DMS 273 treated with DMSO at 0.1 percent for 48 hours (cell line): ENCODE results near the gene MROH2B.

Experiments used
- DNase-seq: peaks from one replicate; lab custom pipeline; 2025; lab: John Stamatoyannopoulos, UW

The MROH2B gene

GRCh38 chr5:41071242-41071641 is at the start of gene MROH2B:
Gene MROH2B (minus strand): TSS chr5:41071342. CDS start chr5:41070852, 490 bp downstream.
- DNase-seq, result no peak

GRCh38 chr5:41120600-41120999 is 49.5 kb upstream of the MROH2B start:
- DNase-seq, result no peak

- DNase-seq, result no peak
Observed at GRCh38 chr5:41118177-41118576, 47.0 kb upstream of the MROH2B start.

- no peak for DNase-seq
Observed at GRCh38 chr5:41115281-41115680, 44.1 kb upstream of the MROH2B start.

- DNase-seq, result no peak
Observed at GRCh38 chr5:41112486-41113455, 41.6 kb upstream of the MROH2B start.

DNA sequence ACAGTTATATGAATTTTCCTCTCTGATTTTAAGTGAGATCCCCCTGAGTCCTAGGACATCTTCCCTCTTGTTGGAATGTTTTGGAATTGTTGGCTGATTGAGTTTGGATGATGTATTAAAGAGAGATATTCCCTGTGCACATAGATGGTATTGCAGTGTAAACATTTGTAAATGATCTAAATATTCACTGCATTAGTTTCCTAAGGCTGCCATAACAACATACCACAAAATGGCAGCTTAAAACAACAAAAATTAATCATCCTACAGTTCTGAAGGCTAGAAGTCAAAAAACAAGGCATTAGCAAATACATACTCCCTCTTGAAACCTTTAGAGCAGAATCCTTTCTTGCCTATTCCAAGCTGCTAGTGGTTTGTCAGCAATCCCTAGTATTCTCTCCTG is 38.0 kb upstream of the MROH2B start:
- DNase-seq, result no peak

DNA sequence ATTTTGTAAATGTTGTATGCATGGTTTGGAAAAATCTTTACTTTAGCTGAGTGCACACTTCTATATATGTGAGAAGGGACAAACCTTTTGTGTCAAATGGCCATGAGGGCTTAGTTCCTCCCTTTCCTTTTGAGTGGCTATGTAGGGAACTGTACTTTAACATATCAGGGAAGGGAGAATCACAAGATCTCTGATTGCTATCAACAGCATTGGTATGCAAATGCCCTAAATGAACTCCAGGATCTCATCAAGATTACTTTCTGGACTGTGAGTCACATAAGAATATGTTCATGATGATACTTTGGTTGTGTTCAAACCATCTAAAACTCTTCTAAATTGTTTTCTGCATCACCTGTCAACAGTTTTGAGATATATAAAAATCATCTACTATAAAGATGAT is 31.2 kb upstream of the MROH2B start:
- no peak for DNase-seq

DNA sequence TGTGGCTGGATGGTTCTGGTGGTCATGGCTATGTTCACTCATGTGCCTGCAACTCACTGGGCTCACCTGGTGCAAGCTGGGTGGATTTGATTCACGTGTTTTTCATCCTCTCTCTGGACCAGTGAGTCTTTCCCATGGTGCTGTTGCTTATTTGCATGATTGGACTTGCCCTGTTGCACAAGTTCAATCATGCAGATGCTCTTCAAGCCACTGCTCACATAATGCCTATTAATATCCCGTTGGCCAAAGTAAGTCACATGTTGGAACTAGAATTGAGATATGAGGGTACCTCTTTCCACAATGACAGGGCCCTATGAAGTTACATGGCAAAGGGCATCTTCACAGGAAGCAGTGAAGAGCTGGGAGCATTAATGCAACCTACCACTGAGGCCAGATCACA is 26.5 kb upstream of the MROH2B start:
- DNase-seq, result no peak

DNA sequence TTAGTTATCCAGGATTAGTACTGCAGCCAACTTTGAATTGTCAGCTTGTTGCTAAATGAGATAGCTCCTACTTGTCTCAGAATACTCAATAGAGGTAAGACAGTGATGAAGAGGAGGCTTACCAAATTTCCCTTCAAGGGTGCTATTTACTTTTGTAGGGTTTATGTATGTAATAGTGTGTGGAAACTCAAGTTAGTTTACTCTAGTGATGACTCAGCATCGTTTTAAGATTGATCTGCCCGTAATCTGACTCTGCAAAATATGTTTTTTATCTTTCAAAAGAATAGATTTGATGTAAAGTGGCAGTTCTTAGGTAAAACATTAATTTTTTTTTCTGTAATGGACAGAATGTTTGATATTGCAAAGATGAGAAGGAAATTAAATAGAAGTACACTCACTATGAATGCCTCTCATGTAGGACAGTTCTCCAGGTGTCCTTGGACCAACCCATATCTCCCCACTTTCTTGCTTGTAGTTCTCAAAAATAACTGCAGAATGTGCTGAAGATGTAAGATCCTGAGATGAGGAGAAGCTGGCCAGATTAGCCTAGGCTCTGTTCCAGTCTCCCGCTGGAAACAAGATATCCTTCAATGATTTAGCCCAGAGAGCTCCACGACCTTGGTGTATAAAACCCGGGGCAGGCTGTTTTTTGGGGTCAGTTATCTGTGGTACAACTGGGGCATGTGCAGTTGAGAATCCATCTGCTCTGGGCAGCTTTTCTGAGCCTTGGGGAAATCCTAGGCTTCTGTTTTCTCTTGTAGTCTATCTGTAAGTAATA is 24.4 kb upstream of the MROH2B start:
- no peak for DNase-seq

- DNase-seq, result no peak
Observed at GRCh38 chr5:41094871-41095270, 23.7 kb upstream of the MROH2B start.

DNA sequence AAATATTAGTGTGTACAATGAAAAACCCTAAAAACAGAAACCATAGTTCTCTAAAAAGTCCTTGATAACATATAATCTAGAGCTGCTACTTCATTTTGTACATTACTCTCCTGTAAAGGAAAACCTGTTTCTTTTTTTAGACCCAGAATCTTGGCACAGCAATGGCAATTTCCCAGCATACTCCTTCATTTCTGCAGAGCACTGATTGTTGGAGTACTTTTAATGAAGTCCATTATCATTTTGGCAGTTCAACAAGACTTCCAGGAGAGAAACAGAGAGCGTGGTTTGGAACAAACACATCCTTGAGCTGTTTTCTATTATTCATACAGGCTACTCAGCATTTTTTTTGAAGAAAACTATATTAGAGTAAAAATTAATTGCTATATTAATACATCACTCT is 22.7 kb upstream of the MROH2B start:
- no peak for DNase-seq

DNA sequence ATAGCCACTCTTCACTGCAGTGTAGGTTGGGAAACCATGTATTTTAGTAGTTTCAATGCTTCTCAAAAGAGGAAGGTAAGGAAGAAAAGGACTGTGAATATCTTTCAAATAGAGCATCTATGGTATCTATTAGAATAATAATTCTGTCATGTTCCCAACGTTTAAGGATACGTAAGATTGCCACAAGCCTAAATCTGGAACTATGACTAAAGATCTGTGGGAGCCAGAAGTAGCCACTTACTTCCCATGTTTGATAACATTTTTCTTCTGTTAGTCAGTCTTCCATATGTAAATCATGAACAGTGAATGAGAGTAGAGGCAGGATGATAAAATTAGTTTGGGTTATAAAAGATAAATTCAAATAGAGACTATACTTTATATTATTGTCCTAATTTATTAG is 16.3 kb upstream of the MROH2B start:
- DNase-seq, result no peak

GRCh38 chr5:41083306-41083705 is 12.2 kb upstream of the MROH2B start:
- no peak for DNase-seq

DNA sequence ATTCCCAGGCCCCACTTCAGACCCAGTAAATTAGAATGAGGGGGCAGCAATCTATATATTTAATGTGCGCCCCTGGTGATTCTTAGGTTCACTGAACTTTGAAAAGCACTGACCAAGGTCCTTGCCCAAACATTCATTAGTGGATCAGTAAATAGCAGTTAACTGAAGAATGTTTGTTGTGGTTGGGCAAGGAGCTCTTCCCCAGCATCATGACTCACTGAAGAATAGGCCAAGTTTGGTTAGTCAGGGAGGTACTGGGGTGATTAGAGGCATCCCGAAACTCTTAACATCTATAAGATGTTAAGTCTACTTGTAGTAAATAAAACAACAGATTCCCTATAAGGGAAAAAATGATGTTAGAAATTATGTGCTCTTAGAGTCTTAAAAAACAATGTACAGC is 833 bp upstream of the MROH2B start:
- no peak for DNase-seq

- no peak for DNase-seq
Observed at GRCh38 chr5:41067714-41068568, 3.2 kb downstream of the MROH2B start.

GRCh38 chr5:41065691-41066335 is 5.3 kb downstream of the MROH2B start:
- DNase-seq, result no peak

GRCh38 chr5:41057940-41058339 is 13.2 kb downstream of the MROH2B start:
- DNase-seq, result no peak

GRCh38 chr5:41057231-41057630 is 13.9 kb downstream of the MROH2B start:
- DNase-seq, result no peak

DNA sequence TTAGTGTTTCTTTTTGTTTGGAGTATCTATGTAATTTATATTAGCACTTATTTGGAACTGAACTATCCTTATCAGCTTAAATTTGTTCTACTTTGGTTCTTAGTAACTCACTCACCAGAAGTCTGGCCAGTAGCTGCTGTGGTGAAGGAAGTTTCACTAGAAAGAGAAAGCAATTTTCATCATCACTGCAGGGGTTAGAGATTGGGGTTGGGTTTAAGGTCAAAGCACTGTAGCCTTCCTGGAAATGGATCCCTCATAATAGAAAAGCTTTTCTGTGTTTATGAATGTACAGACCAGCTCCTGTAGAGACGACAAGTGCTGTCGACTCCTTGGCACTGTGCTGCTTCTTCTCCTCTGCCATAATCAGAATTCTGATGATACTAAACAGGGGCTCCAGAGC is 22.2 kb downstream of the MROH2B start:
- DNase-seq, result no peak

DNA sequence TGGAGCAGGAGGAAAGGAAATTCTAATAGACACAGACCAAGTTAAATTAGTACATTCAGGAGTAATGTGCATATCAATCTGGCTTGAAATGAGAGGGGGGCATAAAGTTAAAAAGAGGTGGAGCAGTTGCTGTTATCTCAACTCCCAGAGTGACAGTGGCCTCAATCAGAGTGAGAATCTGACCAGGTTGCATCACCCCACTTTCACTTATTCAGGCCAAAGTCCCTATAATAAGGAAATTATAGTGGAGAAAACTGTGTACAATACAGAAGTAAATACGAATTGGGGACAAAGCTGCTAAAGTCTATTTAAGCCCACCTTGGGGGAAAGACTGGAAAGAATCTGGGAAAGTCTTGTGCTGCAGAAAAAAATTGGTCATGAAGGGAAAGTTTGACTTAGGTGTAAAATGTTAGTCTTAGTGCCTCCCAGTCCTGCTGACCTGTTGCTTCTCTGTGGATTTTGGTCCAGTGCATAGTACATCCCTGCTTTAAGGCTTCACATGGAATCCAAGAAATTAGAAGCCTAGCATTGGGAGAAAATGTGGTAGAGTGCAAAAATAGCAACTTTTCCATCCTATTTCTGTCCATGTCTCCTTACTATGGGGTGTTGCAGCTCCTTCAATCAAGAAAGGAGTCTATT is 27.9 kb downstream of the MROH2B start:
- DNase-seq, result no peak

DNA sequence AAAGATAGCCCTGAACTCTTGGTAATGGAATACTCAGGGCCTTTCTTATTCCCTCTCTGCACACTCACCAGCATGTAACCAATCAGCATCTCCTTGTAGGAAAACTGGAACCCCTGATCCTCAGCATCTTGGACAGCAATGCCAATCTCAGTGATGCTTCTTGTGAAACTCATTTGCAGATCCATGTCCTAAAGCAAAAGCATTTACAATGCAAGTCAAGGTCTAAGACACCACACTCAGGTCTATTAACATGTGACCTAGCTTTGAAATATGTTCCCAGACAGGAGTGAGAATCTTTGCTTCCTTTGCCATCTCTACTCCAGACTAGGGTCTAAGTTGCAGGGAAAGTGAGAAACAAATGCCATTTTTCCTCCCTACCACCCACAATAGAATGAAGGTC is 38.2 kb downstream of the MROH2B start:
- no peak for DNase-seq
